Smooth muscle cell (in vitro differentiated cells): ENCODE measurements around the gene PCED1B. TPM values are rescaled to one million over a fixed set of nuclear protein-coding genes. Genes with fewer than 3 reads are reported as not detected.

Experiments used
- DNase-seq: peaks from one replicate; lab custom pipeline; 2025; ENCODE audit not compliant: unreplicated experiment; lab: John Stamatoyannopoulos, UW
- H2AFZ ChIP-seq: fragments of 200-600 bp; sonication (generic); 2 replicates; pipeline ENCODE4 v1.6.0; 2016; ENCODE audit warnings: antibody characterized with exemption, low read depth, mild to moderate bottlenecking
- H3F3A ChIP-seq: fragments of 200-600 bp; sonication (generic); 2 replicates; pipeline ENCODE4 v1.6.0; 2017; ENCODE audit warnings: antibody characterized with exemption, low read depth
- H3K27ac ChIP-seq: fragments of 200-600 bp; sonication (generic); 2 replicates; pipeline ENCODE4 v1.5.1; 2016; ENCODE audit warnings: low read depth, mild to moderate bottlenecking
- H3K27me3 ChIP-seq: fragments of 200-600 bp; sonication (generic); 2 replicates; pipeline ENCODE4 v1.6.1; 2016; ENCODE audit warnings: low read depth, mild to moderate bottlenecking
- H3K36me3 ChIP-seq: fragments of 200-600 bp; sonication (generic); 2 replicates; pipeline ENCODE4 v1.5.1; 2016; ENCODE audit warnings: low read depth
- H3K4me1 ChIP-seq: fragments of 200-600 bp; sonication (generic); 2 replicates; pipeline ENCODE4 v1.5.1; 2016; ENCODE audit warnings: low read depth
- H3K4me2 ChIP-seq: fragments of 200-600 bp; sonication (generic); 2 replicates; pipeline ENCODE4 v1.6.0; 2016; ENCODE audit warnings: mild to moderate bottlenecking
- H3K4me3 ChIP-seq: fragments of 200-600 bp; sonication (generic); 2 replicates; pipeline ENCODE4 v1.5.1; 2016; ENCODE audit warnings: mild to moderate bottlenecking
- H3K79me2 ChIP-seq: fragments of 200-600 bp; sonication (generic); 2 replicates; pipeline ENCODE4 v1.6.0; 2016; ENCODE audit warnings: low read depth, mild to moderate bottlenecking
- H3K9ac ChIP-seq: fragments of 200-600 bp; sonication (generic); 2 replicates; pipeline ENCODE4 v1.6.0; 2016; ENCODE audit warnings: low read depth
- H3K9me3 ChIP-seq: fragments of 200-600 bp; sonication (generic); replicated peaks from 2 replicates; pipeline ENCODE4 v1.5.1; 2016; ENCODE audit warnings: low read depth
- H4K20me1 ChIP-seq: fragments of 200-600 bp; sonication (generic); 2 replicates; pipeline ENCODE4 v1.6.0; 2016; ENCODE audit warnings: low read depth
- WGBS: methylation state at CpG from one replicate; pipeline ENCODE4 v1.1.7; 2016; ENCODE audit warnings: low lambda C conversion rate; 5-methylcytosine and 5-hydroxymethylcytosine counted together
- polyA plus RNA-seq: library from polyadenylated mRNA; unstranded; fragments of >200 nt; fragmentation: Nextera tagmentation; extraction: Ambion mirVana; gene quantifications from 2 replicates; pipeline ENCODE4 v1.2.1, GENCODE V29; 2016
- total RNA-seq: library from RNA; depleted of rRNA; stranded (reverse); fragments of >200 nt; gene quantifications from 2 replicates; pipeline ENCODE4 v1.2.3, GENCODE V29; 2014
- TF ChIP-seq, protein P1 (sequence below): fragments of 200-600 bp; sonication (generic); IDR thresholded peaks from 2 replicates; pipeline ENCODE4 v1.5.1; 2017; ENCODE audit warnings: borderline replicate concordance, mild to moderate bottlenecking, antibody characterized with exemption; ENCODE audit not compliant: insufficient read depth, poor library complexity, severe bottlenecking

PCED1B gene
- total and polyA plus RNA-seq, 2 experiments from 2014 or later = 2.7 to 3.5 TPM

DNA sequence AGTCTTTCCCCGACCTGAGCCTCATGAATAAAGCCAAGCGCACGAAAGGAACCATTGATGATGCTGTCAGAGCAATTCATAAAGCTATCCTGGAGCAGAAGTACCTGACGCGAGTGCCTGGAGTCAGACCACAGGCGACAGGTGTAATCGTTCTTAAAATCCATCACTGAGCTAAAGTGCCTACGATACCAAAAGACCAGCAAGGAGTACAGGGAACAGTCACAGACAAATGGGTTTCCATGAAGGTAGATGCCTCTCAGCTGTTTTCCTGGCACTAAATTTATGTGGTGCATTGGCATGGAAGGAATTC lies 1.4 kb upstream of the PCED1B start:
- peaks cover 25% of the 10 kb centered on the region for H3K79me2 ChIP-seq
- H3F3A ChIP-seq = peaks cover 17% of the 10 kb centered on the region
- H3K9ac ChIP-seq = no peak overlapping the region
- TF ChIP-seq, protein P1, sequence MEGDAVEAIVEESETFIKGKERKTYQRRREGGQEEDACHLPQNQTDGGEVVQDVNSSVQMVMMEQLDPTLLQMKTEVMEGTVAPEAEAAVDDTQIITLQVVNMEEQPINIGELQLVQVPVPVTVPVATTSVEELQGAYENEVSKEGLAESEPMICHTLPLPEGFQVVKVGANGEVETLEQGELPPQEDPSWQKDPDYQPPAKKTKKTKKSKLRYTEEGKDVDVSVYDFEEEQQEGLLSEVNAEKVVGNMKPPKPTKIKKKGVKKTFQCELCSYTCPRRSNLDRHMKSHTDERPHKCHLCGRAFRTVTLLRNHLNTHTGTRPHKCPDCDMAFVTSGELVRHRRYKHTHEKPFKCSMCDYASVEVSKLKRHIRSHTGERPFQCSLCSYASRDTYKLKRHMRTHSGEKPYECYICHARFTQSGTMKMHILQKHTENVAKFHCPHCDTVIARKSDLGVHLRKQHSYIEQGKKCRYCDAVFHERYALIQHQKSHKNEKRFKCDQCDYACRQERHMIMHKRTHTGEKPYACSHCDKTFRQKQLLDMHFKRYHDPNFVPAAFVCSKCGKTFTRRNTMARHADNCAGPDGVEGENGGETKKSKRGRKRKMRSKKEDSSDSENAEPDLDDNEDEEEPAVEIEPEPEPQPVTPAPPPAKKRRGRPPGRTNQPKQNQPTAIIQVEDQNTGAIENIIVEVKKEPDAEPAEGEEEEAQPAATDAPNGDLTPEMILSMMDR = no peak
- H4K20me1 ChIP-seq = peaks cover 14% of the 10 kb centered on the region
- H3K36me3 ChIP-seq = no peaks in the 10 kb centered on the region
- no peak overlapping the region for H2AFZ ChIP-seq
- no peaks in the 10 kb centered on the region for H3K9me3 ChIP-seq
- WGBS = 93% methylated on average over 8 of the region's 8 CpGs
- H3K4me1 ChIP-seq = no peaks in the 10 kb centered on the region
- no peak overlapping the region for H3K27ac ChIP-seq
- peak overlapping the region; percentile 83 for H3K4me2 ChIP-seq
- no peaks in the 10 kb centered on the region for H3K27me3 ChIP-seq
- DNase-seq = no peak
- H3K4me3 ChIP-seq = peak overlapping the region; percentile 80

DNA sequence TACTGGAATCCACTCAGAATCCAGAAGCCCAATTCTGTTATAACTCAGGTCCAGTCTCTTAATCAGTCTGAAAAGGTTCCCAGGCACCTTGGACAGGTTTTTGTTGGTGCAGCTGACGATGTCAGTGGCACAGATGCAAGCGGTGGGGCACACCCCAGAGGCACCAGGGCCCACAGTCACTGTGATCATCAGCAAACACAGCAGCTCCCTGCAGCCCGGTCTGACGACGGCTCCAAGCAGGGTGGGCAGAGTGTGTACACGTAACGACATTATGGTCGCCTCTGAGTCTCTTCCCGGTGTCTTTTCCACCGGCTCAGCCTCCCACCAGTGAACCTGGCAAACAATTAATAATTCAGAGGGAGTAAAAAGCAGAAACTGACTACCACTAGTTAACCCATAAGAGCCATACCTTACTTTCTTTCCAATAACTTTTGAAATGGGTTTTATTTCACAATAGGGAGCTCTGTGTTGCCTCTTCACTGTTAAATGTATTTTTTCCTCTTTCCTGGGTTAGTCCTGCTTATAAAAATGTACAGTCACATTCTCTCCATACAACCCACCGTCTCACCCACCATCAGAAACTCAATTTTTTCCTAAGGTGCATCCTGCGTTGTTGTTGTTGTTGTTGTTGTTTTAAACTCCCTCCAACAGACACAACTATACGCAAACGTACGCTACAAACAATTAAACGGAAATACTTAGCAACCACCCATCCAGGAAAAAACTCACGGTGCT lies 521 bp upstream of the PCED1B start:
- peaks cover 25% of the 10 kb centered on the region for H3K79me2 ChIP-seq
- WGBS = 14% methylated on average over 17 of the region's 17 CpGs
- no peak for DNase-seq
- peaks cover under 1% of the 10 kb centered on the region for H3K4me1 ChIP-seq
- H4K20me1 ChIP-seq = peaks cover 14% of the 10 kb centered on the region
- peak overlapping the region; percentile 83 for H3K4me2 ChIP-seq
- peak overlapping the region; percentile 91 for H2AFZ ChIP-seq
- peak overlapping the region; percentile 80 for H3K4me3 ChIP-seq
- peaks cover 17% of the 10 kb centered on the region for H3F3A ChIP-seq
- no peaks in the 10 kb centered on the region for H3K9me3 ChIP-seq
- H3K36me3 ChIP-seq = no peaks in the 10 kb centered on the region
- H3K27me3 ChIP-seq = no peaks in the 10 kb centered on the region
- TF ChIP-seq, protein P1 = no peak
- H3K27ac ChIP-seq = peak overlapping the region; percentile 36
- peak overlapping the region; percentile 41 for H3K9ac ChIP-seq

DNA sequence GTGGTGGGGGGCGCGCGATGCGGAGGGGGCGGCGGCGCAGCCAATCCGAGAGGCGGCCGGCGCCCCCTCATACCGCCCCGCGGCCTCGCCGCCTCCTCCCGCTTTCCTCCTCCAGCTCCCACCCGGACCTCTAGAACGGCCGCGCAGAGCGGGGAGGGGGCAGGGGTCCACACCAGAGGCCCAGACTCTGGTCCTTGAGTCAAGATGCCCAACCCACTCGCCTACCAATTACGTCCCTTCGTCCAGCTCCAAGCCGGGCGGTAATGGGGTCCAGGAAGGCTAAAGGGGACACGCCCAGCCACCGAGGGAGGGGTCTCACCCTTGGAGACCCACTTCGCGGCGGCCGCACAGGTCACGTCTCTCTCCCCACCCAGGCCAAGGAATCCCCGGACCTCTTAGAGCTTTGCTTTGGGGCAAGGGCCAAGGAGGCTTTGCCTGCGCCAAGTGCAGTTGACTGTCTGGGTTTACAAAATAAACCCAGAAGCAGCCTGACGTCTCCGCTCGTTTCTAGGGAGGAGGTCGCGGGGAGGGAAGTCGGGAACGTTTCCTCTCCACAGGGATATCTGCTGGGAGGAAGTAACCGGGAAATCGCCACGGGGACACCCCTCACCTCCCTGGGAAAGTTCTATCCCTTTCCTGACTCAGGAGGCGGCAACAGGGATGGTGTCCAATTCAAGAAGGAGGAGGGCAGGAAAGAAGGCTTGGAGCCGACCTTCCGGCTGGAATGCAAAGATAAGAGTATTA lies 732 bp downstream of the PCED1B start:
- peak overlapping the region; percentile 83 for H3K4me2 ChIP-seq
- H3K4me1 ChIP-seq = peaks cover 13% of the 10 kb centered on the region
- peak overlapping the region; percentile 70 for H3K9ac ChIP-seq
- DNase-seq = no peak
- WGBS = under 1% methylated on average over 29 of the region's 49 CpGs
- peaks cover 25% of the 10 kb centered on the region for H3K79me2 ChIP-seq
- H4K20me1 ChIP-seq = peaks cover 14% of the 10 kb centered on the region
- no peaks in the 10 kb centered on the region for H3K9me3 ChIP-seq
- peak overlapping the region; percentile 85 for H2AFZ ChIP-seq
- H3K27me3 ChIP-seq = no peaks in the 10 kb centered on the region
- peak overlapping the region; percentile 79 for H3K27ac ChIP-seq
- peak overlapping the region; percentile 80 for H3K4me3 ChIP-seq
- TF ChIP-seq, protein P1 = no peak
- H3K36me3 ChIP-seq = no peaks in the 10 kb centered on the region
- H3F3A ChIP-seq = peaks cover 17% of the 10 kb centered on the region
